Measurements from ENCODE around the gene SEC31A.
A peak's percentile ranks its signal among the peaks of the same experiment; 100 is the strongest.

Gene SEC31A

DNA sequence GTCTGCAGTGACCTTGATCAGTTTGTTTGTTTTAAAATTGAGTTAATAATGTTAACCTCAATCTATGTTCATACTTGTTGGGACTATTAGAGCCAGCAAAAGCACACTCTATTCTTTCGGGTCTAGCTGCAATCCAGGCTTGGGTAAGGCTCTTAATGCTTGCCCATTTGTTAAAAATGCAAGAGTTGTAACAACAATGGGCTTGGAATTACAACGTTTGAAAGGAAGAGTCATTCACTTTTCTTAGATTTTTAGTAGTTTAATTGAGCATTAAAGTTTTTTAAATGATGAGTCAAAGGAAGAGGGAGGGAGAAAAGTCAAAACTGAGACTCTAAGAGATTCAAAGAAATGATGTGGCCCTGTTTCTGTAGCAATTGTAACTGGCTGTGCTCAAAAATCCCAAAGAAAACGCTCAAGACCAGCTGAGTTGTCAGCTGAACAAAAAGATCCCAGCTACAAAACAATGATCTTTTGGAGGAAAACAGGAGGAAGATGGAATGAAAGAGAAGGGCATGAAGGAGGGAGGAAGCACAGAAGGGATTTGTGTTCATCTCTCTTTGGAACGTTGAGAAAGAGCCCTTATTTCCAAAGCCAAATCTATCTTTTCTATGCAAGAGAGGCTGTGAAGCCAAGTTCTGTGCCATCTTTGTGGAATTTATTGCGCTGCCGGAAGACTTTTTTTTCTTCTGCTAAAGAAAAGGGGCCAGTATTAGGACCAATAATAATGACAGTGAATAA lies 97.9 kb downstream of the SEC31A start:
- DNase-seq (ENCODE audit: low spot score) = no peak

DNA sequence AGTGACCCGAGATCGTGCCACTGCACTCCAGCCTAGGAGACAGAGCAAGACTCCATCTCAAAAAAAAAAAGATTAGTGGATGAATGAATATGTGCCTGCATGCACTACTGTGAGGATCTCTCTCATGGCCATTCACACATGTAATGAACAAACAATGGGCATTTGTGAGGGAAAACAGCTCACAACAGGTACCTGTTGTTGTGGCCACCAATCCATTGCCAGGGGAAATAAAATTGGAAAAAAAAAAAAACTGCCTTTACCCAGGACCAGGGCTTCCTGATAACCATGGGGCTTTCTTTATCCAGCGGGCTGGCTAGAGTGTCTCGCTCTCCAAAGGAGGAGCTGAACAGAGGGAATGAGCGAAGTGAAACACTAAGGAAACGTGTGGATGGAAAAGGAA lies 99.8 kb downstream of the SEC31A start:
- no peak for DNase-seq (ENCODE audit: low spot score)

DNA sequence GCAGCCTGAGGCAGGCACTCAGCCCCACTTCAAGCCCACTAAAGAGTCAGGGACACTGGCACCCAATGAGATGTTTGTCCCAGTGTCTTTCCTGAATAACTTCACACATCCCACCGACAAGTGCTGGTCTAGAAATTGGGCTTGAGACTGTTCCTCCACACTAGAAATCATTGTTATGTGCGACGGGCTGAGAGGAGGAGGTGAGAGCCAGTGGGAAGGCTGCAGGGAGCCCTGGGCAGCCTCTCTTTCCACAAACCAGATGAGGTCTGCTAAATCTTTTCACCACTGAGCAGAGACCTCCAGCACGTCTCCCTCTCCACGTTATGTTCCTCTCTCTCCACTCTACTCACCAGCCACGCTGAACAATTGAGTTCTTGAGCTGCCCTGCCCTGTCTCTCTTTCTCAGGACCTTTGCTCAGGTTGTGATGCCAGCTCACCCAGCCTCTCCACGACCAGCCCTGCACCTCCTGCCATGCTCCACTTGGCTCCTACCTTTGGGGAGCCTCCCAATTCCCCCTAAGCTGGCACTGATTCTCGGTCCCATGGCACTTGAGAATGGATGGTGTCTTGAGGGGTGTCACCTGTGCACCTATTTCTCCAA lies 100.8 kb downstream of the SEC31A start:
- DNase-seq (ENCODE audit: low spot score) = no peak

DNA sequence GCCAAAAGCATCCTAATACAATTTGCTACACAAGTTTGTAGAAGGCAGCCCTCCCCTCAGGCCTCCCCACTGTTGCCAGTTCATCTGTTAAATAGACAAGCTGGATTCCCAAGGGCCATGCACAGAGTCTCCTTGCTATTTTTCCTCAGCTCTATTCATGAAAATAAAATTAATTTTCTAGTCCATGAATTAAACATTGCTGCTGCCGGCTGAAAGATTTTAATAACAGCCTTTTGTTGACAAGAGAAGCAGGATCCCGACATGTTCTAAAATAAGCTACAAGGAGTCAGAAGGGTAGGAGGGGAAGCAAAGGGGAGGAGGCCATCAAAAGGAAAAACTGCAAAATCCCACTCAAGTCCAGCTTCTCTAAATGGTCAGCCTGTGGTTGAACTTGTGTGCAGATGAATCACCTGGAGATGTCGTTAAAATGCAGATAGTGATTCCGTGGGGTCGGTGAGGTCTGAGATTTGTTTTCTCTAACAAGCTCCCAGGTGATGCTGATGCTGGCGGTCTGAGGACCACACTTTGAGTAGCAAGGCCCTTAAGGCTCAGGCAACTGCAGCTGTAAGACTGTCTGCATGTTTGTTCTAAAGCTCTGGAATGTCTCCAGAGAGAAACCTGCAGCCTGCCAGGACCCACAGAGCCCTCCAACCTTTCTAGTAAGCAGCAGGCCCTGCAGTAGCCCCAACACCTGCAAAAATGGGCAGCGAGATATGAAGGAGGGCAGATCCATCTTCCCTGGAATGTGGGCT lies 101.8 kb downstream of the SEC31A start:
- DNase-seq (ENCODE audit: low spot score) = no peak

DNA sequence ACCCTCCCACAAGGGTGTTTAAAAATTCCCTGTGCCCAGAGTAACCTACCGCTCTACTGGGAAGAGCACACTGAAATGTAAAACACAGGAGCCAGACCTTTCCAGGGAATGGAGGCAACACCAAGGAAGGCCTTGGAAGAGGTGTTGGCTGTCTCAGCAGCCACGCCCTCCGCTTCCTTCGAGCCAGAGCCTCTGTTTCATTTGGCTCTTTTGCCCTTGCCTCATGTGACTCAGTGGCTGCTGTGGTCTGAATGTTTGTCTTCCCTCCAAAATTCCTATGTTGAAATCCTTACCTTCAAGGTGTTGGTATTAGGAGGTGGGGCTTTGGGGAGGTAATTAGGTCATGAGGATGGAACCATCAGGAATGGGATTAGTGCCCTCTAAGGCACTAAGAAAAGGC lies 103.6 kb downstream of the SEC31A start:
- DNase-seq (ENCODE audit: low spot score) = no peak

DNA sequence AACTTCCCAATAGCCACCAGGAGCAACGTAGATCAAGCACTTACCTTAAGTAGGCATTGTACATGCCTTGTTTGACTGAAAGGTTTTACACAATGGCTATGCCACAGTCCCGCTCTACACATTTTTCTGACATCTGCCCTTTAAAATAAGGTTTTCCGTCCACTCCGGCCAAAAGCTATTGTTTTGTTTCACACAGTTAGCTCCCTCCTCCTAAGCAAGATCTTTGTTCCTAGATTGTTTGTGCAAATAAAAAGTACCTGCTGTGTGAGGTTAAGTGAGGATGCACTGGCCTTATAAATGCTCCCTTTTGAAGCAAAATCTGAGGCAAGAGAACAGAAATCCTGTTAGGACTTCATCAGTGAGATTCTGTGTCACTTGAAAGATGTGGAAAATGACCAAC lies 104.1 kb downstream of the SEC31A start:
- DNase-seq (ENCODE audit: low spot score) = no peak

DNA sequence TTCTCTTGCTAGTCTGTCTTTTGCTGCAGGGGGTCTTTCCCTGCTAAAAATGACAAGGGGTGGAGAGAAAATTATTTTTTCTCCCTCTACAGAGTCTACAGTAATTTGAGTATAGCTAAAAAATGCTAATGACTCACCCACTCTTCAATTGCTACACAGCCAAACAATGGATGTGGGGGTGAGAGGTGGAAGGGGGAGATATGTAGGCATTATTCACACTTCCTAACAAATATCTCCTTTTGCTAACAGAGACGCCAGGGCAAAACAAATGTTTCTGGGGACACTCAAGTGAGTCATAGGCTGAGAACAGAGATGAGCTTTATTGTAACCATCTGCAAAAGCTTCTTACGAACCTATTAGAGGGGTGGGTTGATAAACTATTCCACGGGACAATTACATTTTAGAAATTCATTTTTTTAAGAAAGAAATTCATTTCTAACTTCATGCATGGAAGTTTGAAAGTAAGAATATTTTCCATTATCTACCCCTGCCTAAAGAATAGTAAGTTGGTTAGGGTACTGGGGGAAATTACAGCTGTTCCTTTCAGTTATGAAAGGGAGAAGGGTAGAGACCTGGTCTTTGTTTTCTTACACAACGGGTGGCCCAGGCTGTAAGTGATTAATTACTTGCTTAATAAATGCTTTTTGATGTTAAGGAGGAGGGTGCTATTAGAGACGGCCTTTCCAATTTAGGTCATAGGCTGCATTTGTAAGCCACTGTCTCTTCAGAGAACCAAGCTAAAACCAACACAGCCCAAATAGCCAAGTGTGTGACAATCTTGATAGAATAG lies 105.1 kb downstream of the SEC31A start:
- peak; percentile 76 for DNase-seq (ENCODE audit: low spot score)

DNA sequence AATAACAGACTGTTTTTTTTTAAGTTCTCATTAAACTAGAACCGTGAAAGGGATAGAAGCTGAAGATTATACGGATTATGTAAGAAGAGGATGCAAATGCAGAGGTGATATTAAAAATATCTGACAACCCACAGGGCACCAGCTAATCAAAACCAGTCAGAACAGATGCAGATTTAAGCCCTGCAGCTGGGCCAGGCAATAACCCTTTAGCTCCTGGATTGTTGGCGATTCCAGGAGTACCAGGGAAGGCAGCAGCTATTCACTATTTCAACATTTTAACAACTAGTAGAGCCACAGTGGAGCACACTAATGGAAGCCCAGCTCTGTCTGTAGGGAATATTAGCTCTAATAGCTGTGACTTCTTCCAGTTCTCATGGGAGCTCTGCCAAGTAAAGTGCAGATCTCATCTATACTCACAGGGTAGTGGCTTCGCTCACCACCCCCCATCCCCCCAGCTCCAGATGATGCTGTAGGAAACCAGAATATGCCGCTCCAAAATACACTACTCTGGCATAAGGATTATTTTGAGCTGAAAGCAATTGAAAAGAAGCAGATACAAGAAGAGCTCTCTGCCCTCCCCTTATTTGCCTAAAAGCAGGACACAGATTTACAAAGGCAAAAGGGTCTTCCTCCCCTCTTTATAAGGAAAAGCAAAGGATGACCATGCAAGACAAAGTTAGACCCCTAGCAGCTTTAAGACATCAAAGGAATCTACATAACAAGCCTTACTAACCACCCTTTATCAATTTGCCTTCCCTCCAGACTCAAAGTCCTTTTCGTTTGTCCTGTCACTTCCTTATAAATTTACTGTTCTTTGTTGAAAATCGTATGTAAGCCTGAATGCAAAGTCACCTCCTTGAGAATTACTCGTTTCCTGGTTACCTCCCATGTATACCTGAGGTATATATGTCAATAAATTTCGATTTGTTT lies 106.0 kb downstream of the SEC31A start:
- no peak for DNase-seq (ENCODE audit: low spot score)

DNA sequence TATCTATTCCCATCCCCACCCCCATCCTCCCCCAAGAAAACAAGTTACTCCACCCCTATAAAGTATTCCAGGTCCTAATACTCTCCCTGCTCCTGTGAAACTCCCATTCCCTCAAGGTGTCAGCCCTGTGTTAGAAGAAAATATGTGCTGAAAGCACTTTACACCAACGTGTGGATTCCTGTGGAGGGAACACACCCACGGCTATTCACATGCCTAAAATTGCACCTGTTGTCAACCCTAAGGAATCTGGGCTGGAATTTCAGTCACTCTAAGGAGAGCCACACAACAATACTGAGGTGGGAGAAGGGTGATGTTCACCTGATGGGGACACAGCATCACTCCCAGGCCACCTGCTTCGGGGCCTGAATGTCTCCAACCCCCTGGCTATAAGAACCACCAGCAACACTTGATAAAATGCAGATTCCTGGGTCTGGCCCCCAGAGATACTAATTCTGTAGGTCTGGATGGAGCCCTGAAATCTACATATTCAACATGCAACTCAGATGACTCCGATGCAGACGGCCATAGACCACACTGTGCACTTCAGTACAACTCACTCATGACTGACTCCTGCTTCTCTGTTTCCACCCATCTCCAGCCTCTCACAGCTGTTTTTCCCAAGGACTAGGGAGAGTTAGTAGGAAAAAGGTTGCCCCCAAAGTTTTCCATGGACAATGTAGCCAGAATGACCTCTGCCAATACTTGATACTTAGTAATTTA lies 108.2 kb downstream of the SEC31A start:
- DNase-seq (ENCODE audit: low spot score) = no peak

DNA sequence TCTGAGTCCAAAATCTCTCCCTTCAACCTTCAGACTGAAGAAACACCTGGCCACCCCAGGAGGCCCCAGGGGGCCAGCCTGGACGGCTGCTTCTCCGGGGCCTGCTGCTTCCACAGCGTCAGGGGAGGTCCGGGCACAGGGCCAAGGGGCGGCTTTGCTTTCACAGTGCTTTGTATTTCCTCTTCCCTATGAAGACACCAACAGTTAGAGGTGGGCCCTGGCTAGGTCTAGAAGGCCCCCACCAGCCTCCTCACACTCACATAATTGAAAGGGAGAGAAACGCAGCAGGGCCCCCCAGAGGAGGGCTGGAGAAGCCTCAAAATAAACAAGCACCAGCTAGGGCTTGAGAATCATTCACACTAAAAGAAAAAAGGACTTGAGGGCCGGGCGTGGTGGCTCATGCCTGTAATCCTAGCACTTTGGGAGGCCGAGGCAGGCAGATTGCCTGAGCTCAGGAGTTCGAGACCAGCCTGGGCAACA lies 110.2 kb downstream of the SEC31A start:
- DNase-seq (ENCODE audit: low spot score) = no peak

DNA sequence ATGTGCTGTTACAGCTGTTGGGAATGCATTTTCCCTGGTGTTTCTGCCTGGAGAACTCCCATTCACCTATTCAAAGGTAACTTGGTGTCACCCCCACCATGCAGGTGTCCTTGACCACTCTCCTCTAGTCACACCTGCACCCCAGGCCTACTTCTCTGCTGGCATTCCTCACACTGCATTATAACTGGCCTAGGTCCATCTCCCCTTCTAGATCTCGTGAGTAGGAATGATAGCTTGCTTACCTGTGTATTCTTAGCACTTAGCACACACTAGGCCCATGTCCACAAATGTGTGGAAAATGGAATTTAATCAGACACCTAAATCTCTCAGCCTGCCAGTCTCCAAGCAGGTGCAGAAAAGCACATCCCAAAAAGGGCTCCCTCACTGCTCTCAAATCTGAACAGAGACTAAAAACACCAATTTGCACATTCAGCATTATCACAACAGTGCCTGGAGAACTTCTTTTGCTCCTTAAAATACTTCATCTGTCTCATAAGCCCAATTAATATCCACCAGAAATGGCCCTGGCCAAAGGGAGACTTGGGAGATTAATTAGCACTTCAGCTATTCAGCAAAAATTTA lies 110.7 kb downstream of the SEC31A start:
- DNase-seq (ENCODE audit: low spot score) = no peak

DNA sequence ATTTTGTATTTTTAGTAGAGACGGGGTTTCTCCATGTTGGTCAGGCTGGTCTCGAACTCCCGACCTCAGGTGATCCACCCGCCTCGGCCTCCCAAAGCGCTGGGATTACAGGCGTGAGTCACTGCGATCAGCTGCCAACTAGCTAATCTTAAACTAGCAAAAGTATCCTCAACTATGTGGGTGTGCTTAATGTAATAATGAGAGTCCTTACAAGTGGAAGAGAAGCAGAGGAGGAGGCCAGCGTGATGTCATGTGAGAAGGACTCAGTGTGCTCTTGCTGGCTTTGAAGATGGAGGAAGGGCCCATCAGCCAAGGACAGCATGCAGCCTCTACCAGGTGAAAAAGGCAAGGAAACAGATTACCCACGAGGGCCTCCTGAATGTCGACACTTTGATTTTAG lies 111.9 kb downstream of the SEC31A start:
- no peak for DNase-seq (ENCODE audit: low spot score)

DNA sequence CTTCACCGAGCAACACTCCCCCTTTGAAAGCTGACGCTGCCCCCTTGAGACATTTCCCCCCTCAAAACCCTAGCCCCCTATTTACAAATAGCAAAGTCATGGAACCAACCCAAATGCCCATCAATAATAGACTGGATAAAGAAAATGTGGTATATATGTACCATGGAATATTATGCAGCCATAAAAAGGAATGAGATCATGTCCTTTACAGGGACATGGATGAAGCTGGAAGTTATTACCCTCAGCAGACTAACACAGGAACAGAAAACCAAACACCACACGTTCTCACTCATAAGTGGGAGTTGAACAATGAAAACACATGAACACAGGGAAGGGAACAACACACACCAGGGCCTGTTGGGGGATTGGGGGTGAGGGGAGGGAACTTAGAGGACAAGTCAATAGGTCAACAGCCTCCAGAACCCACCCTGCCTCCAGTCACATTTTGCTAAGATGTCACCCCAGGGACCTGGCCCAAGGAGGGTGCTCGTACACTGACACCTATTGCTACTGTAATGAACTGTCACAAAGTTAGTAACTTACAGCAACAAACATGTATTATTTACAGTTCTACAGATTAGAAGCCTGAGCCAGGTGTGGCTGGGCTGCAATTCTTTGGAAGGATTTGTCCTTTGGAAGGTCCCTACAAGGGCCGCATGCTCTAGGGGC lies 113.0 kb downstream of the SEC31A start:
- DNase-seq (ENCODE audit: low spot score) = no peak

DNA sequence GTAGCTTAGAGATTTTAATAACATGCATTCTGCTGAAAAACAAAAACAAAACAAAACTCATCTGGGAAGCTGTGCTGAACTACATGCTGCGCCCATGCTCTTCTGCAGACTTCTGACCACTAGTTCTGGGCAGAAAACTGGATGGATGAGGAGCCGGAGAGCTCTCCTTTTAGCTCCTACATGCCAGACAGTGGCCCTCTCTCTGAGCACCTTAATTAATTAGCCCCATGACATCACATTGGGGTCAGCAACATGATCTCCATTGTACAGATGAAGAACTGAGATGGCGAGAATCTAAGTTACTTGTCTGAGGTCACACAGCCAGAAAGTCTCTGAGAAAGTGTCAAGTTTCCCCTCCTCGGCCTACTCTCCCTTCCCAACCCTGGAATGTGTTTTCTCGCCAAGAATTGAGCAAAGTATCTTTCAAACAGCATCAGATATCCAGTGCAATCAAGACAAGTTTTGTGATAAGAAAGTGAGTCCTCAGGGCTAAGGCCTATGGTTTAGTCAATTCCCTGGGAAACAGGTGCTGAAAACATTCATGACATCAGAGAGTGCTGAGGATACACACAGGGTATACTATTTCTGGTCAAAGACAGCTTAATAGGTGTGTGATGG lies 113.9 kb downstream of the SEC31A start:
- DNase-seq (ENCODE audit: low spot score) = no peak

DNA sequence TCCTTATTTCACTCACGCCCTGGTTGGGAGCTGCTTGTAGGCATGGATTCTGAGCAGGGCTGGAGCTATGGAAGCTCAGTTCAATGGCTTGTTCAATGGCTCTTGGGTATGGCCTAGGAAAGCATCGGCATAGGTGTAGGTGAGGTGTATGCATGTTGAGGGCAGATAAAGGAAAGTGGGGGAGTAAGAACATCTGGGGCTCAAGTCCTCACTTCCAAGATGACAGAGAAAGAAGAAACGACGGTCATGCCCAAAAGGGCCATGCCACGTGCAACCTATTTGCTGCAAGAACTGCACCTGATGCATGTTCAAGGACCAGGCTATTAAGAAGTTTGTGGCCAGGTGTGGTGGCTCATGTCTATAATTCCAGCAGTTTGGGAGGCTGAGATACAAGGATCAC lies 115.7 kb downstream of the SEC31A start:
- no peak for DNase-seq (ENCODE audit: low spot score)

DNA sequence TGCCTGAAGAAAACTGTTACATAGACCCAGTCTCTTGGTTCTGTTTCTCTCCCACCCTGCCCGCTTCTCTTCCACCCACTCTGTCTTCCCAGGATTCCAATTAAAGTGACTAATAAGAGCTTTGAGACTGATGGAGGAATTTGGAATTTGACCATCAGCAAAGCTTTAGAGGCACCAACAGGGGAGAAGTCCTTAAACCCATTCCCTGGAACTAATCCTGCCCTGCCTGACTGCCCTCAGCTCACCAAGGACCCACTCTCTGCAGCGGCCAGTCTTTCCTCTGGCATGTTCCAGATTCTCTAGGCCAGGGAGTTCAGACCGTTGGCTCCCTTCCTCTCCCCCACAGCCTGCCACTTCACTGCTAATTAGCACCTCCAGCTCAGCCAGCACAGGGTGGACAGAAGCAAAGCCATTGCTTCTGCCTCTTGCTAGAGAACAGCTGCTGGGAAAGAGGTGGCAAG lies 116.2 kb downstream of the SEC31A start:
- DNase-seq (ENCODE audit: low spot score) = no peak

DNA sequence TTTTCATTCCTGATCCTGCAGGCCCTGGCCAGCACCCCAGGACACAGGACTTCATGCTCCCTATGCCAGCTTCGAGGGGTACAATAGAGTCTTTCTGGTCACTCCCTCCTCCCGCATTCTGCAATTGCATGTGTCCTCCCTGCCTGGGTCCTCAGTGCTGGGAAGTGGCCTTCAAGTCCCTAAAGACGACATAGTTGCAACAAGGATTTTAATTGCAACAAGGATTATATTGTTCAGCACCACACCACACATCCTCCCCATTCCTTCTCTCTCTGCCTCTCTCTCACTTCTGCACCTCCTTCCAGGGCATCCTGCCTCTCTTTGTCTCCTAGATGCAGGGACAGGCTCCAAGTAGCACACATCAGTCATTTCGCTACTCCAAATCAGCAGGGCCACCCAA lies 117.9 kb downstream of the SEC31A start:
- no peak for DNase-seq (ENCODE audit: low spot score)

DNA sequence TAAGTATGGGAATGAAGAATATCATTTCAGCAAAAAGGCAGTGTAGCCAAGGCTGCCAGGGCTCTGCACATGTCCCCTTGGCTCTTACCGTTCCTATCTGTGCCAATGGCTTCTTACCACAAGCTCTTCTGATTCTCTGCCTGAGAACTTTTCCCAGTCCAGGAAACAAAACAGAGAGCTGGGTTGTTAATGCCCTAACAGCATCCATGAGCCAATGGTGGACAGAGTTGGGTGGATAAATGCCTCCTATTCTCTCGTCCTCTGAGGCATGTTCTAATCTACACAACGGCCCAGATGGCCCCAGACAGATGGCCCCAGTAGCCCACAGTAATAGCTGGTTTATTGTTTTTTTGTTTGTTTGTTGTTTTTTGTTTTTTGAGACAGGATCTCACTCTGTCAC lies 120.3 kb downstream of the SEC31A start:
- no peak for DNase-seq (ENCODE audit: low spot score)
